ENCODE results near the gene CST4. TPM values are rescaled to one million over a fixed set of nuclear protein-coding genes. Genes with fewer than 3 reads are reported as not detected.

CST4 gene
- total RNA-seq, 1 donor from 2014 or later: 2.1 TPM

DNA sequence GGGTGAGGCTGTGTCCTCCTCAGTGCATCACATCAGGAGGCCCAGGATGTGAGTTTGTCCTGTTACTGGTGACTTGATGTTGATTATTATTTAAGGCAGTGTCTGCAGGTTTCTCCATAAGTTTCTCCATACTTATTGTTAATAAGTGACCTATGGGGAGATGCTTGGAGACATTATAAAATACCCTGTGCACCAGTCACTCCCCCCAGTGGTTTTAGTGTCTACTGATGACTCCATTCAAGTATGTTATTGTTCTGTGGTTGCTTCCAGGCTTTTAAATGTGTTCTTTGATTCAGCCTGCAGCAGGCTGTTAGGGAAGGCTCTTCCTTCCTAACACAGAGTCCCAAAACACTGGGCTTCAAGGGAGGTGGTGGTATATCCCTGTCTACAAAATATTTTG, 36.5 kb downstream of the CST4 start:
- H3K4me3 Mint-ChIP-seq: no peak overlapping the region
- H3K27ac Mint-ChIP-seq: no peak overlapping the region
- H3K36me3 Mint-ChIP-seq: no peaks in the 10 kb centered on the region
- no peaks in the 10 kb centered on the region for H3K9me3 Mint-ChIP-seq
- no peaks in the 10 kb centered on the region for H3K27me3 Mint-ChIP-seq
- TF ChIP-seq, protein P1, sequence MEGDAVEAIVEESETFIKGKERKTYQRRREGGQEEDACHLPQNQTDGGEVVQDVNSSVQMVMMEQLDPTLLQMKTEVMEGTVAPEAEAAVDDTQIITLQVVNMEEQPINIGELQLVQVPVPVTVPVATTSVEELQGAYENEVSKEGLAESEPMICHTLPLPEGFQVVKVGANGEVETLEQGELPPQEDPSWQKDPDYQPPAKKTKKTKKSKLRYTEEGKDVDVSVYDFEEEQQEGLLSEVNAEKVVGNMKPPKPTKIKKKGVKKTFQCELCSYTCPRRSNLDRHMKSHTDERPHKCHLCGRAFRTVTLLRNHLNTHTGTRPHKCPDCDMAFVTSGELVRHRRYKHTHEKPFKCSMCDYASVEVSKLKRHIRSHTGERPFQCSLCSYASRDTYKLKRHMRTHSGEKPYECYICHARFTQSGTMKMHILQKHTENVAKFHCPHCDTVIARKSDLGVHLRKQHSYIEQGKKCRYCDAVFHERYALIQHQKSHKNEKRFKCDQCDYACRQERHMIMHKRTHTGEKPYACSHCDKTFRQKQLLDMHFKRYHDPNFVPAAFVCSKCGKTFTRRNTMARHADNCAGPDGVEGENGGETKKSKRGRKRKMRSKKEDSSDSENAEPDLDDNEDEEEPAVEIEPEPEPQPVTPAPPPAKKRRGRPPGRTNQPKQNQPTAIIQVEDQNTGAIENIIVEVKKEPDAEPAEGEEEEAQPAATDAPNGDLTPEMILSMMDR (conservative IDR thresholded peaks at IDR 0.05): no peak
- no peaks in the 10 kb centered on the region for H3K4me1 Mint-ChIP-seq (ENCODE audit: unreplicated experiment)
- DNase-seq (ENCODE audit: extremely low spot score, unreplicated experiment): no peak

DNA sequence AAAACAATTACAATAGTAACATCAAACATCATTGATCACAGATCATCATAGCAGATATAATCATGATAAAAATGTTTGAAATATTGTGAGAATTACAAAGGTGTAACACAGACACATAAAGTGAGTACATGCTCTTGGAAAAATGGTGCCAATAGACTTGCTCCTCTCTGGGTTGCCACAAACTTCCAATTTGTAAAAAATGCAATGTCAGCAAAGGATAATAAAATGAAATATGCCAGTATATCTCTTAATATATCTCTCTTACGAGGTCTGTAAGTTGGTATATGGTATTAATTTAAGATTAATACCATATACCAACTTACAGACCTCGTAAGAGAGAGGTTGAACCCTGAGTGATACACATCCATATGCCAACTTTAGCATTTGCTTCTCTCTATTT, 37.7 kb downstream of the CST4 start:
- no peak for DNase-seq (ENCODE audit: extremely low spot score, unreplicated experiment)
- Mint-ChIP-seq H3K36me3 (no peaks in the 10 kb centered on the region), H3K27me3 (no peaks in the 10 kb centered on the region), H3K9me3 (no peaks in the 10 kb centered on the region), H3K4me3 (no peak overlapping the region), H3K27ac (no peak overlapping the region), H3K4me1 (ENCODE audit: unreplicated experiment) (no peaks in the 10 kb centered on the region)
- TF ChIP-seq, protein P1 (conservative IDR thresholded peaks at IDR 0.05): no peak

DNA sequence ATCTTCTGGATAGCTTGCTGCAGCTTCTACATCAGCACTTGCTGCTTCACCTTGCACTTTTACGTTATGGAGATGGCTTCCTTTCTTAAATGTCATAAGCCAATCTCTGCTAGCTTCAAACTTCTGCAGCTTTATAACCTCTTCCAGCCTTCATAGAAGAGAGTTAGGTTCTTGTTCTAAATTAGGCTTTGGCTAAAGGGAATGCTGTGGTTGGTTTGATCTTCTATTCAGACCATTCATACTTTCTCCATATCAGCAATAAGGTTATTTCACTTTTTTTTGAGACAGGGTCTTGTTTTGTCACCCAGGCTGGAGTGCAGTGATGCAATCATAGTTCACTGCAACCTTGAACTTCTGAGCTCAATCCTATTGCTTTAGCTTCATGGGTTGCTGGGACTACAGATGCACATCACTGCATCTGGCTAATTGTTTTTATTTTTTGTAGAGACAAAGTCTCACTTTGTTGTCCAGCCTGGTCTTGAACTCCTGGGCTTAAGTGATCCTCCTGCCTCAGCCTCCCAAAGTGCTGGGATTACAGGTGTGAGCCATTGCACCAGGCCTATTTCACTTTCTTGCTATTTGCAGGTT, 38.9 kb downstream of the CST4 start:
- H3K27me3 Mint-ChIP-seq: no peaks in the 10 kb centered on the region
- no peaks in the 10 kb centered on the region for H3K9me3 Mint-ChIP-seq
- H3K36me3 Mint-ChIP-seq: no peaks in the 10 kb centered on the region
- H3K27ac Mint-ChIP-seq: no peak overlapping the region
- no peaks in the 10 kb centered on the region for H3K4me1 Mint-ChIP-seq (ENCODE audit: unreplicated experiment)
- no peak overlapping the region for H3K4me3 Mint-ChIP-seq
- TF ChIP-seq, protein P1 (conservative IDR thresholded peaks at IDR 0.05): no peak
- no peak for DNase-seq (ENCODE audit: extremely low spot score, unreplicated experiment)

DNA sequence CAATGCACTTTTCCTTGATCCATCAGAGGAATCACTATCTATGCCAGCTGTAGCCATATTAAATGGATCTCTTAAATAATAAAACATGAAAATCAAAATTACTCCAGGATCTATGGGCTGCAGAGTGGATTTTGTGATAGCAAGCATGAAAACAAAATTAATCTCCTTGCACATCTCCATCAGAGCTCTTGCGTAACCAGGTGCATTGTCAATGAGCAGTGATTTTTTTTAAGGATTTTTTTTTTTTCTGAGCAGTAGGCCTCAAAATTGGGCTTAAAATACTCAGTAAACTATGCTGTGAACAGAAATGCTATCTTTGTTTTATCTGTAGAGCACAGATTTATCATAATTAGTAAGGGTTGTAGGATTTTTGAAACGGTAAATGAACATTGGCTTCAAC, 39.6 kb downstream of the CST4 start:
- no peak for DNase-seq (ENCODE audit: extremely low spot score, unreplicated experiment)
- TF ChIP-seq, protein P1 (conservative IDR thresholded peaks at IDR 0.05): no peak
- no peaks in the 10 kb centered on the region for H3K27me3 Mint-ChIP-seq
- H3K4me1 Mint-ChIP-seq (ENCODE audit: unreplicated experiment): no peaks in the 10 kb centered on the region
- no peak overlapping the region for H3K27ac Mint-ChIP-seq
- H3K4me3 Mint-ChIP-seq: no peak overlapping the region
- no peaks in the 10 kb centered on the region for H3K36me3 Mint-ChIP-seq
- no peaks in the 10 kb centered on the region for H3K9me3 Mint-ChIP-seq

DNA sequence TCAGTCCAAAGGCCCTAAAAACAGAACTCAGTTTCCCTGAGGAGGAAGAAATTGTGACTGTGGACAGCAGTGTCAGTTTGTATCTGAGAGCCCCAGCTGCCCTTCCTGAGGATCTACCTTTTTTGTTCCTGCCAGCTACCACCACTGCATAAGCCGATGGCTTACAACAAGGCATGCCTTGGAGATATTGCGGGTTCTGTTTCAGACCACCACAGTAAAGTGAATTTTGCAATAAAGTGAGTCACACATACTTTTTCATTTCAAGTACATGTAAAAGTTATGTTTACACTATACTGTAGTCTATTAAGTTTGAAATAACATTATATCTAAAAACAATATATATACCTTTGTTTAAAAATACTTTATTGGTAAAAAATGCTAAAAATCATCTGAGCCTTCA, 41.5 kb downstream of the CST4 start:
- no peaks in the 10 kb centered on the region for H3K9me3 Mint-ChIP-seq
- no peaks in the 10 kb centered on the region for H3K27me3 Mint-ChIP-seq
- no peaks in the 10 kb centered on the region for H3K36me3 Mint-ChIP-seq
- H3K4me3 Mint-ChIP-seq: no peak overlapping the region
- no peaks in the 10 kb centered on the region for H3K4me1 Mint-ChIP-seq (ENCODE audit: unreplicated experiment)
- H3K27ac Mint-ChIP-seq: no peak overlapping the region
- no peak for DNase-seq (ENCODE audit: extremely low spot score, unreplicated experiment)
- TF ChIP-seq, protein P1 (conservative IDR thresholded peaks at IDR 0.05): no peak

Measured in type B pancreatic cell (in vitro differentiated cells).